Activated naive CD4-positive, alpha-beta T cell treated with anti-CD3 and anti-CD28 coated beads, Interleukin-2, amount 50 U/mL, for 16 hours (primary cell): ENCODE results near the gene IQCH.

Experiments
- DNase-seq: peaks from one replicate; pipeline ENCODE4 v3.0.0-alpha.2; 2020

Gene IQCH

DNA sequence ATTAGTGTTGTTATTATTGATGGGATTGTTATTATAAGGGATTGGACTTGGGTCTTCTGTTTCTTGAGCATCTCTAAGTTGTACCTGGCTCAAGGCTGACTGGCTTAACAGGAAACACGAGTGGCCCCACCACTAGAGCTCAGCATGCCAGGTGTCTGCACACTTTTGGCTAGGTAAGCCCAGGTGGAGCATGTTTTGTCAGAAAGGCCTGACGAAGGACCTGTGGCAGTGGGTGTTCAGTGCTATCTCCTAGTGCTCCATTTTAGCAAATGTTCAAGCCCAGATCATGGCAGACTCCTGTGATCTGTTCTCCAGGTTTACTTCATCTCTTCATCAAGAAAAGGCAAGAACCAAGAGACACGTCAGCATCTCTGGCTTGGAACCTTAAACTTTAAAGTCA, 291.3 kb downstream of the IQCH start:
- no peak for DNase-seq

DNA sequence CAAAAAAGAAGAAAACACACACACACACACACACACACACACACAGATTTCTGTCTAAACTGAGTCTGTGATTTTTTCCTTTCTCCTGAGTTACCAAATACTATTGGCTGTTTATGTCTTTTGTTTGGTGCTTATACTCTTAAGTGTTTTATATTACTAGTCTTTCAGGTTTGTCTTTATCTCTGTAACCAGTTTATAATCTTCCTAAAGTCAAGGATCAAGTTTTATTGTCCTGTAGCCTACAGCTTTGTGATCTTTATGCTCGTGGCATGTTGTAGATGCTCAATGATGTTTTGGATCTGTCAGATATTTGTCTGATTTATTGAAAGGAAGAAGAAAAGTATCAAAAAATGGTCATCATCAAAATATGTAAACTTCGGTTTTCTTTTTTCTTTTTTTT, 292.5 kb downstream of the IQCH start:
- no peak for DNase-seq

DNA sequence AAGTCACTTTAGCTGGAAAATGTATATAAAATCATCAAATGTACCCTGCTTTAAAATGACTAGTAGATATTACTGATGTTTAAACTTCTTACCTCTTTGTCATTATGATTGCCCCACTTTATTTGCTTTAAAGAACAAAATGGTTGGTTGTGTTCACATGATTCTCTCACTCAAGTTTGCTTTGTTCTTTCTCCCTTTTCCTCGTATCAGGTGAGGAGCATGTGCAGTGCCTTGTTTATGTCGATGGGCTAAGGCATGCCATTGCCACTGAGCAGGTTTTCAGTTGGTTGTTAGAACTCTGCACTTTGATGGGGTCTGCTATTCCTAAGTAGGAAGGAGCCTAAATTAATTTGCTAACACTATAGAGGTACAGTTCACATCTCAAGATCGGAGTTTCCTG, 293.2 kb downstream of the IQCH start:
- no peak for DNase-seq

DNA sequence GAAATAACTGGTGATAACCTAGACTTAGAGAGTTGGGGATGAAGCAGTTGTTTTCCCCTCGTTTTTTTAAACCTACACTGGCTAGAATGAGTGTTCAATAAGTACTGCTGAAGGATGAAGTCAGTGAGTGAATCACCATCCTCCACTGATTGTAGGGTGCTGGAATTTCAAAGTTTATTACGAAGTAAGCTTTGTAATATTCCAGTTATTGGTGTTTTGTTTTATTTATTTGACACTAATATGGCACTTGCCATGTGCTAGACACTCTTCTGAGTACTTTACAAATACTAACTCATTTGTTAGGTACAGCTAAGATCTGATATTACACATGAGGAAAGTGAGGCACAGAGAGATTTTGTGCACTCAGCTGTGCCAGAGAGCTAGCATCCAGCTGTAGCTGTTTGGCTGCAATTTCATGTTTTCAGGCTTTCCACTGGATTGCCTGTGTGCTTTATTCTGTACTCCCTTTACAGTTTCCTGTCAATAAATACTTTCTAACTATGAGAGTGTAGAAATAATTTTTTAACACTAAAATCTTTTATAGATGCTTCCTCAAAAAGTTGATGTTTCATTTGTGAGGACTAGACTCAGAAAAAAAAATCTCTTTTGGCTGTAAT, 293.8 kb downstream of the IQCH start:
- no peak for DNase-seq

- DNase-seq: no peak
These were observed 294.5 kb downstream of the IQCH start for GRCh38 chr15:67548862-67549651.

GRCh38 chr15:67549736-67550135, 295.1 kb downstream of the IQCH start:
- no peak for DNase-seq

DNA sequence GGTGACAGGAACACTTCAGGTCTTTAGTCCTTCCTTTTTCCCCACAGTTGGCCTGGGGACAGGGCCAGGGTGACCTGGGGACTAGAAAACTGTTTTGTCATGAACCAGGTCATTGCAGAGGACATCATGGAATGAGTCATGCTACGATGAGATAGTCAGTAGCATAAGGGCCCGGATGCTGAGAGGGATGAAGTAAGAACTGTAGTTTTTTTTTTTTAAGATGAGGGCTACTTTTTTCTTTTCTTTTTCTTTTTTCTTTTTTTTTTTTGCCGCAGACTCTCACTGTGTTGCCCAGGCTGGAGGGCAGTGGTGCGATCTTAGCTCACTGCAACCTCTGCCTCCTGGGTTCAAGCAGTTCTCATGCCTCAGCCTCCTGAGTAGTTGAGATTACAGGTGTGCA, 295.9 kb downstream of the IQCH start:
- DNase-seq: no peak

DNA sequence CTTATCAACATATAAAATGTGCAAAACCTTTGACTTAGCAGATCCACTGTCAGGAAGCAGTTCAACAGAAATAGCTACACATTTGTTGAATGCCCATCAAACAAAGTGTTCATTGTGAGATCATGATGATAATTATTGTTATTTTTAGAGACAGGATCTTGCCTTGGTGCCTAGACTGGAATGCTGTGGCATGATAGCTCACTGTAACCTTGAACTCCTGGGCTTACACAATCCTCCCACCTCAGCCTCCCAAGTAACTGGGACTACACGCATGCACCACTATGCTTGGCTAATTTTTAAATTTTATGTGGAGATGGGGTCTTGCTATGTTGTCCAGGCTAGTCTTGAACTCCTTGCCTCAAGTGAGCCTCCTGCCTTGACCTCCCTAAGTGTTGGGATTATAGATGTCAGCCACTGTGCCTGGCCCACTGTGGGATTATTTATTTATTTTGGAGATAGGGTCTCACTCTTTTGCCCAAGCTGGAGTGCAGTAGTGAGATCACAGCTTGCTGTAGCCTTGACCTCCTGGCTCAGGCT, 296.7 kb downstream of the IQCH start:
- no peak for DNase-seq
